ENCODE results near the gene SRSF12.

DNA sequence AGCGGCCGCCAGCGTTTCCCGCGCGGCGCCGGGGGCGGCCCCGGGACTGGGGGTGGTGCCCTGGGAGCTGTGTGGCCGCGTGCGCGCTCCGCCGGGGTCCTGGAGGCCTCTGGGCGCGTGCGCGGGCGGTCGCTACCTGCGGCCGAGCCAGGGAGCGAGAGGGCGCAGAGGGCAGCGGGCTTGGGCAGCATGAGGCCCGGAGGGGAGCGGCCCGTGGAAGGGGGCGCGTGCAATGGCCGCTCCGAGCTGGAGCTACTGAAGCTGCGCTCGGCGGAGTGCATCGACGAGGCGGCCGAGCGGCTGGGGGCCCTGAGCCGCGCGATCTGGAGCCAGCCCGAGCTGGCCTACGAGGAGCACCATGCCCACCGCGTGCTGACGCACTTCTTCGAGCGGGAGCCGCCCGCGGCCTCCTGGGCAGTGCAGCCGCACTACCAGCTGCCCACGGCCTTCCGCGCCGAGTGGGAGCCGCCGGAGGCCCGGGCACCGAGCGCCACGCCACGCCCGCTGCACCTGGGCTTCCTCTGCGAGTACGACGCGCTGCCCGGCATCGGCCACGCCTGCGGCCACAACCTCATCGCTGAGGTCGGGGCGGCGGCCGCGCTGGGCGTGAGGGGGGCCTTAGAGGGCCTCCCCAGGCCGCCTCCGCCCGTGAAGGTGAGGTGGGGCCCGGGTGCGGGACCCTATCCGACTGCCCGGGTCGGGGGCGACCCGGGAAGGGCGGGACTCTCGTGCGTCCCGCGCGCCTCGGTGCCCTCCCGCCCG, 28.3 kb upstream of the SRSF12 start, which contains the start of gene PM20D2:
- TF ChIP-seq, protein P1, sequence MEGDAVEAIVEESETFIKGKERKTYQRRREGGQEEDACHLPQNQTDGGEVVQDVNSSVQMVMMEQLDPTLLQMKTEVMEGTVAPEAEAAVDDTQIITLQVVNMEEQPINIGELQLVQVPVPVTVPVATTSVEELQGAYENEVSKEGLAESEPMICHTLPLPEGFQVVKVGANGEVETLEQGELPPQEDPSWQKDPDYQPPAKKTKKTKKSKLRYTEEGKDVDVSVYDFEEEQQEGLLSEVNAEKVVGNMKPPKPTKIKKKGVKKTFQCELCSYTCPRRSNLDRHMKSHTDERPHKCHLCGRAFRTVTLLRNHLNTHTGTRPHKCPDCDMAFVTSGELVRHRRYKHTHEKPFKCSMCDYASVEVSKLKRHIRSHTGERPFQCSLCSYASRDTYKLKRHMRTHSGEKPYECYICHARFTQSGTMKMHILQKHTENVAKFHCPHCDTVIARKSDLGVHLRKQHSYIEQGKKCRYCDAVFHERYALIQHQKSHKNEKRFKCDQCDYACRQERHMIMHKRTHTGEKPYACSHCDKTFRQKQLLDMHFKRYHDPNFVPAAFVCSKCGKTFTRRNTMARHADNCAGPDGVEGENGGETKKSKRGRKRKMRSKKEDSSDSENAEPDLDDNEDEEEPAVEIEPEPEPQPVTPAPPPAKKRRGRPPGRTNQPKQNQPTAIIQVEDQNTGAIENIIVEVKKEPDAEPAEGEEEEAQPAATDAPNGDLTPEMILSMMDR (conservative IDR thresholded peaks at IDR 0.05; ENCODE audit: low read length), result no peak
- no peak for TF ChIP-seq EZH2phosphoT487 (IDR thresholded peaks at IDR 0.05; ENCODE audit: borderline replicate concordance)
